MM.1S (cell line): ENCODE data around the gene WDR26.

Experiments used
- CTCF ChIP-seq: fragments of 300-600 bp; sonication (generic); IDR thresholded peaks from 2 replicates; pipeline ENCODE4 v1.5.1; 2016; ENCODE audit warnings: antibody characterized with exemption, low read length, mixed read lengths
- EZH2 ChIP-seq: fragments of 300-600 bp; sonication (generic); optimal IDR thresholded peaks from 2 replicates; pipeline ENCODE3; 2017; ENCODE audit warnings: low read depth, mild to moderate bottlenecking, antibody characterized with exemption, low read length, mixed read lengths
- EZH2phosphoT487 ChIP-seq: fragments of 300-600 bp; sonication (generic); IDR thresholded peaks from 2 replicates; pipeline ENCODE4 v1.6.1; 2018; ENCODE audit warnings: antibody characterized with exemption, low read length

- TF ChIP-seq CTCF = no peak
- no peak for TF ChIP-seq EZH2
- no peak for TF ChIP-seq EZH2phosphoT487
Measured at GRCh38 chr1:224450159-224450558, 15.6 kb upstream of the WDR26 start.
